HepG2 (cell line): Measurements from ENCODE around the gene PKMYT1. TPM values are rescaled to one million over a fixed set of nuclear protein-coding genes. Genes with fewer than 3 reads are reported as not detected.

Experiments
- ATF4 ChIP-seq, 2 experiments: fragments of 450-650 bp in 1 of 2; sonication (generic) in 1 of 2; formaldehyde crosslinking; IDR thresholded peaks; 2 replicates each; pipeline versions ENCODE4 v1.5.0 to v1.8.0; 2020 to 2022; ENCODE audit warnings: mild to moderate bottlenecking in 1 of 2, missing genetic modification reagents in 1 of 2
- DMTF1 ChIP-seq: sonication (generic); formaldehyde crosslinking; IDR thresholded peaks from 2 replicates; pipeline ENCODE4 v1.4.0; 2020; ENCODE audit warnings: mild to moderate bottlenecking, missing genetic modification reagents
- HES4 ChIP-seq: sonication (generic); formaldehyde crosslinking; IDR thresholded peaks from 2 replicates; pipeline ENCODE4 v1.9.0; 2021; ENCODE audit warnings: mild to moderate bottlenecking, missing genetic modification reagents, borderline replicate concordance
- MLLT10 ChIP-seq: sonication (generic); formaldehyde crosslinking; IDR thresholded peaks from 2 replicates; pipeline ENCODE4 v1.4.0; 2020; ENCODE audit warnings: missing genetic modification reagents
- MTERF4 ChIP-seq: sonication (generic); formaldehyde crosslinking; IDR thresholded peaks from 2 replicates; pipeline ENCODE4 v1.8.0; 2023; ENCODE audit warnings: mild to moderate bottlenecking, missing genetic modification reagents
- NPAS2 ChIP-seq: sonication (generic); formaldehyde crosslinking; IDR thresholded peaks from 2 replicates; pipeline ENCODE4 v1.8.0; 2022; ENCODE audit warnings: mild to moderate bottlenecking, missing genetic modification reagents, borderline replicate concordance
- NR2F1 ChIP-seq, 2 experiments: fragments of 450-650 bp in 1 of 2; formaldehyde crosslinking in 1 of 2; IDR thresholded peaks; 2 replicates each; pipeline versions ENCODE4 v1.5.0 to v1.6.1; 2016 to 2020; ENCODE audit warnings: mild to moderate bottlenecking in 1 of 2, missing compliant biosample characterization in 1 of 2, missing genetic modification reagents in 1 of 2, moderate library complexity in 1 of 2
- TMF1 ChIP-seq: sonication (generic); formaldehyde crosslinking; IDR thresholded peaks from 2 replicates; pipeline ENCODE4 v1.8.1; 2022; ENCODE audit warnings: low read depth, missing genetic modification reagents
- U2AF2 ChIP-seq: fragments of 200-400 bp; formaldehyde crosslinking; IDR thresholded peaks from 2 replicates; pipeline ENCODE4 v1.6.1; 2017; ENCODE audit warnings: low read depth, mild to moderate bottlenecking, low read length
- ZNF232 ChIP-seq: sonication (generic); formaldehyde crosslinking; IDR thresholded peaks from 2 replicates; pipeline ENCODE4 v1.4.0; 2020; ENCODE audit warnings: missing genetic modification reagents, borderline replicate concordance
- ZNF414 ChIP-seq: sonication (generic); formaldehyde crosslinking; IDR thresholded peaks from 2 replicates; pipeline ENCODE4 v1.5.0; 2020; ENCODE audit warnings: missing genetic modification reagents
- ZNF431 ChIP-seq: sonication (generic); formaldehyde crosslinking; IDR thresholded peaks from 2 replicates; pipeline ENCODE4 v1.9.0; 2022; ENCODE audit warnings: missing genetic modification reagents, low read depth, mild to moderate bottlenecking, borderline replicate concordance
- ZNF446 ChIP-seq: sonication (generic); formaldehyde crosslinking; IDR thresholded peaks from 2 replicates; pipeline ENCODE4 v1.5.0; 2020; ENCODE audit warnings: mild to moderate bottlenecking, missing genetic modification reagents
- ZNF547 ChIP-seq: sonication (generic); formaldehyde crosslinking; IDR thresholded peaks from 2 replicates; pipeline ENCODE4 v1.5.1; 2020; ENCODE audit warnings: mild to moderate bottlenecking, missing genetic modification reagents
- ZNF562 ChIP-seq: sonication (generic); formaldehyde crosslinking; IDR thresholded peaks from 2 replicates; pipeline ENCODE4 v1.8.0; 2022; ENCODE audit warnings: missing genetic modification reagents, borderline replicate concordance
- ZNF646 ChIP-seq: sonication (generic); formaldehyde crosslinking; IDR thresholded peaks from 2 replicates; pipeline ENCODE4 v1.9.0; 2021; ENCODE audit warnings: mild to moderate bottlenecking, missing genetic modification reagents
- ZNF704 ChIP-seq: sonication (generic); formaldehyde crosslinking; IDR thresholded peaks from 2 replicates; pipeline ENCODE4 v1.8.1; 2023; ENCODE audit warnings: mild to moderate bottlenecking, inconsistent platforms, moderate library complexity, missing genetic modification reagents, borderline replicate concordance
- polyA plus RNA-seq, 8 experiments: library from polyadenylated mRNA; depleted of rRNA in 3 of 8; stranded (reverse) in 7 of 8; unstranded in 1 of 8; fragments of >200 nt; fragmentation: Illumina TruSeq in 4 of 8; extraction: Trizol in 4 of 8; gene quantifications; 2 replicates each; pipeline versions ENCODE4 v1.2.1 to v1.2.3, GENCODE V29; 2011 to 2016; ENCODE audit warnings: low read depth in 4 of 8, missing spikeins in 1 of 8, mixed read lengths in 1 of 8; ENCODE audit not compliant: insufficient read depth in 1 of 8
- total RNA-seq, 5 experiments: library from RNA; depleted of rRNA; stranded (reverse); fragments of >200 nt; fragmentation: Illumina TruSeq; extraction: Trizol; gene quantifications; 2 replicates each; pipeline ENCODE4 v1.2.3, GENCODE V29; 2016; ENCODE audit warnings: low read depth in 1 of 5

PKMYT1 gene
- total and polyA plus RNA-seq, 2 of the 13 experiments (the other 11 are each of a cell fraction or from before 2014, with no cell fraction given), result 7.0 to 27.8 TPM

- TF ChIP-seq DMTF1 (CRISPR knock-in tag), result no peak
- TF ChIP-seq ZNF562 (CRISPR knock-in tag), result no peak
- no peak for TF ChIP-seq MLLT10 (CRISPR knock-in tag)
- TF ChIP-seq ZNF232 (CRISPR knock-in tag), result no peak; the same call in 1 of the 2 replicates
- TF ChIP-seq U2AF2, result no peak
- TF ChIP-seq ZNF704 (CRISPR knock-in tag), result no peak
- TF ChIP-seq ZNF646 (CRISPR knock-in tag), result no peak
- TF ChIP-seq ZNF547 (CRISPR knock-in tag), result no peak; the same call in 1 of the 2 replicates
- TF ChIP-seq NR2F1 (CRISPR knock-in tag; IDR thresholded peaks at IDR 0.05), result no peak
- no peak for TF ChIP-seq ATF4 (CRISPR knock-in tag; IDR thresholded peaks at IDR 0.05)
- TF ChIP-seq ZNF431, result no peak
- no peak for TF ChIP-seq HES4 (CRISPR knock-in tag)
- no peak for TF ChIP-seq ZNF446
- peak; percentile 88; the same call in 1 of the 2 replicates for TF ChIP-seq ZNF414 (CRISPR knock-in tag)
- no peak for TF ChIP-seq MTERF4 (CRISPR knock-in tag)
- TF ChIP-seq TMF1 (CRISPR knock-in tag), result no peak
- TF ChIP-seq NPAS2 (CRISPR knock-in tag), result no peak
Measured at GRCh38 chr16:3020247-3020603, 40.0 kb upstream of the PKMYT1 start, which contains the start of gene TNFRSF12A (continued).
